22Rv1 (cell line): ENCODE measurements around the gene MCM3.

Experiments
- ZFX ChIP-seq: fragments of 450-650 bp; IDR thresholded peaks from 2 replicates; pipeline ENCODE4 v1.6.1; 2017; ENCODE audit warnings: antibody characterized with exemption, borderline replicate concordance
- TF ChIP-seq, protein P1 (sequence below): fragments of 450-650 bp; IDR thresholded peaks from 2 replicates; pipeline ENCODE4 v1.5.1; 2017; ENCODE audit warnings: mild to moderate bottlenecking

DNA sequence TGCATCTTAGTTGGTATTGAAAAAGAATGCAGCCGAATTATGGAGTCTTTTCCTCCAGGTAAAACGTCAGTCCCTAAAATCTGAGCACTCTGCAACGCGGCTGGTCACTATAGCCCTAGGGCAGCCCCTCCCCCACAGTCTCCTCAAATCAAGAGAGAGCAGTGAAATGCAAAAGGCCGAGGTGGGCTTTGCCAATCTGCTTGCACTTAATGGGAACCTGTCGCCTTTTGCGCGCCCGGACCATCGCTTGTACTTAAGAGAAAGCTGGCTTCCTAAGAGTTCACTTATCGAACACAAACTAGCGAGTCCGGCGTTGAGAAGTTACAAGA is 447 bp downstream of the MCM3 start:
- TF ChIP-seq, protein P1, sequence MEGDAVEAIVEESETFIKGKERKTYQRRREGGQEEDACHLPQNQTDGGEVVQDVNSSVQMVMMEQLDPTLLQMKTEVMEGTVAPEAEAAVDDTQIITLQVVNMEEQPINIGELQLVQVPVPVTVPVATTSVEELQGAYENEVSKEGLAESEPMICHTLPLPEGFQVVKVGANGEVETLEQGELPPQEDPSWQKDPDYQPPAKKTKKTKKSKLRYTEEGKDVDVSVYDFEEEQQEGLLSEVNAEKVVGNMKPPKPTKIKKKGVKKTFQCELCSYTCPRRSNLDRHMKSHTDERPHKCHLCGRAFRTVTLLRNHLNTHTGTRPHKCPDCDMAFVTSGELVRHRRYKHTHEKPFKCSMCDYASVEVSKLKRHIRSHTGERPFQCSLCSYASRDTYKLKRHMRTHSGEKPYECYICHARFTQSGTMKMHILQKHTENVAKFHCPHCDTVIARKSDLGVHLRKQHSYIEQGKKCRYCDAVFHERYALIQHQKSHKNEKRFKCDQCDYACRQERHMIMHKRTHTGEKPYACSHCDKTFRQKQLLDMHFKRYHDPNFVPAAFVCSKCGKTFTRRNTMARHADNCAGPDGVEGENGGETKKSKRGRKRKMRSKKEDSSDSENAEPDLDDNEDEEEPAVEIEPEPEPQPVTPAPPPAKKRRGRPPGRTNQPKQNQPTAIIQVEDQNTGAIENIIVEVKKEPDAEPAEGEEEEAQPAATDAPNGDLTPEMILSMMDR, result no peak
- no peak for TF ChIP-seq ZFX
